Endothelial cell of umbilical vein (primary cell): ENCODE measurements around the gene FAM53B. TPM values are rescaled to one million over a fixed set of nuclear protein-coding genes. Genes with fewer than 3 reads are reported as not detected.

Experiments
- BruUV-seq: library from RNA; stranded (reverse); fragments of 400-500 nt; replicated peaks from 2 replicates; lab custom pipeline; 2021; lab: Mats Ljungman, UMichigan
- CTCF ChIA-PET: fragments of 300-600, 350-600 bp; sonication (Branson Sonifier 250); formaldehyde crosslinking; loops from one replicate; lab custom pipeline; 2021; ENCODE audit warnings: antibody characterized with exemption, inconsistent platforms; lab: Charles Lee
- POLR2A ChIA-PET: fragments of 300-600, 350-600 bp; sonication (Branson Sonifier 250); formaldehyde crosslinking; loops from one replicate; lab custom pipeline; 2021; ENCODE audit warnings: antibody characterized with exemption, inconsistent platforms; lab: Charles Lee
- DNase-seq: peaks from one replicate; pipeline ENCODE4 v3.0.0-alpha.2; 2011; ENCODE audit warnings: low read depth, low spot score
- FAIRE-seq: peaks from 2 replicates; lab custom pipeline; 2011; peaks lifted over from hg19 to GRCh38; lab: Jason Lieb, UNC
- H2AFZ ChIP-seq: 2 replicates; pipeline ENCODE4 v1.6.0; 2012; ENCODE audit warnings: low read depth, low read length, control low read depth, inconsistent platforms
- H3K27ac ChIP-seq: 2 replicates; pipeline ENCODE4 v1.5.1; 2011; ENCODE audit warnings: low read depth, mild to moderate bottlenecking, control low read depth, low read length, moderate library complexity; ENCODE audit not compliant: insufficient read depth
- H3K27me3 ChIP-seq, 2 experiments: 2 replicates each; pipeline versions ENCODE4 v1.6.0 to v1.6.1; 2011; ENCODE audit warnings: low read length in 2 of 2, mixed read lengths in 1 of 2; ENCODE audit not compliant: control insufficient read depth in 2 of 2, insufficient read depth in 2 of 2
- H3K36me3 ChIP-seq, 2 experiments: 2 replicates in 1 of 2; 3 replicates in 1 of 2; pipeline ENCODE4 v1.5.1; 2011; ENCODE audit warnings: low read length in 2 of 2, mild to moderate bottlenecking in 1 of 2, moderate library complexity in 1 of 2; ENCODE audit not compliant: control insufficient read depth in 2 of 2, insufficient read depth in 2 of 2; ENCODE audit errors: extremely low read depth in 1 of 2
- H3K4me1 ChIP-seq: 3 replicates; pipeline ENCODE4 v1.5.1; 2011; ENCODE audit warnings: mild to moderate bottlenecking, low read length; ENCODE audit not compliant: control insufficient read depth, insufficient read depth; ENCODE audit errors: extremely low read depth
- H3K4me2 ChIP-seq: 2 replicates; pipeline ENCODE4 v1.6.1; 2011; ENCODE audit warnings: low read length, control low read depth, mixed read lengths; ENCODE audit not compliant: insufficient read depth
- H3K4me3 ChIP-seq, 3 experiments: fragments of 200-600 bp in 1 of 3; sonication (generic), shearing (Covaris generic) in 1 of 3; replicated peaks in 1 of 3; 2 replicates each; pipeline ENCODE4 v1.5.1; 2011 to 2016; ENCODE audit warnings: control low read depth in 3 of 3, low read length in 3 of 3, mild to moderate bottlenecking in 2 of 3, inconsistent platforms in 1 of 3, low read depth in 1 of 3, moderate library complexity in 1 of 3; ENCODE audit not compliant: insufficient read depth in 1 of 3
- H3K79me2 ChIP-seq: 2 replicates; pipeline ENCODE4 v1.6.0; 2012; ENCODE audit warnings: low read length, inconsistent platforms; ENCODE audit not compliant: control insufficient read depth, insufficient read depth
- H3K9ac ChIP-seq: replicated peaks from 2 replicates; pipeline ENCODE3; 2011; ENCODE audit warnings: low read length, control low read depth; ENCODE audit not compliant: insufficient read depth; ENCODE audit errors: extremely low read depth
- H3K9me1 ChIP-seq: replicated peaks from 3 replicates; pipeline ENCODE4 v1.6.0; 2011; ENCODE audit warnings: mild to moderate bottlenecking, low read length; ENCODE audit not compliant: control insufficient read depth, insufficient read depth; ENCODE audit errors: extremely low read depth
- H3K9me3 ChIP-seq: replicated peaks from 2 replicates; pipeline ENCODE4 v1.5.1; 2012; ENCODE audit warnings: low read length, inconsistent platforms; ENCODE audit not compliant: control insufficient read depth, insufficient read depth
- H4K20me1 ChIP-seq: replicated peaks from 2 replicates; pipeline ENCODE3; 2011; ENCODE audit warnings: mild to moderate bottlenecking, low read length; ENCODE audit not compliant: control insufficient read depth, insufficient read depth; ENCODE audit errors: extremely low read depth
- EZH2 ChIP-seq: IDR thresholded peaks from 2 replicates; pipeline ENCODE4 v1.6.1; 2012; ENCODE audit warnings: borderline replicate concordance, low read depth, mild to moderate bottlenecking, moderate library complexity, low read length, inconsistent platforms; ENCODE audit not compliant: severe bottlenecking
- FOS ChIP-seq: IDR thresholded peaks from 2 replicates; pipeline ENCODE4 v1.6.1; 2011; ENCODE audit warnings: mild to moderate bottlenecking, low read length, moderate library complexity, borderline replicate concordance; ENCODE audit not compliant: insufficient read depth
- GATA2 ChIP-seq: IDR thresholded peaks from 2 replicates; pipeline ENCODE4 v1.7.0; 2011; ENCODE audit warnings: low read depth, mild to moderate bottlenecking, moderate library complexity, mixed read lengths, low read length; ENCODE audit not compliant: insufficient read length, insufficient read depth
- JUN ChIP-seq: IDR thresholded peaks from 2 replicates; pipeline ENCODE4 v1.6.1; 2011; ENCODE audit warnings: borderline replicate concordance, low read depth; ENCODE audit not compliant: insufficient read length, insufficient read depth
- MYC ChIP-seq: IDR thresholded peaks from one replicate; pipeline ENCODE4 v1.6.1; 2011; ENCODE audit warnings: mild to moderate bottlenecking, low read depth, low read length
- POLR2A ChIP-seq: IDR thresholded peaks from 2 replicates; pipeline ENCODE4 v1.6.1; 2012; ENCODE audit warnings: low read depth, mild to moderate bottlenecking, control low read depth, low read length
- POLR2AphosphoS5 ChIP-seq: IDR thresholded peaks from 2 replicates; pipeline ENCODE4 v1.6.1; 2012; ENCODE audit warnings: low read depth, mild to moderate bottlenecking, control low read depth, low read length, moderate library complexity; ENCODE audit not compliant: insufficient read depth
- dilution Hi-C: fragments of 300-500 bp; cut with MboI; formaldehyde crosslinking; loops from one replicate; pipeline ENCODE4 v1.15.0; 2019; ENCODE audit warnings: low sequenced_read_pairs; ENCODE audit not compliant: extremely low pct_ligation_motif_present
- intact Hi-C: fragments of 100-400 bp; cut with micrococcal nuclease; formaldehyde crosslinking; loops from one replicate; pipeline ENCODE4 v1.10.0; 2022
- polyA plus RNA-seq, 4 experiments: library from polyadenylated mRNA; depleted of rRNA in 3 of 4; stranded (reverse) in 3 of 4; unstranded in 1 of 4; fragments of >200 nt; gene quantifications; 2 replicates each; pipeline versions ENCODE4 v1.2.1 to v1.2.3, GENCODE V29; 2011 to 2012; ENCODE audit warnings: missing spikeins in 1 of 4
- total RNA-seq: library from RNA; stranded (reverse); gene quantifications from 2 replicates; pipeline ENCODE4 v1.2.3, GENCODE V29; 2021
- TF ChIP-seq, protein P1 (sequence below), 2 donors: IDR thresholded peaks; 1 replicate in 1 of 2; 2 replicates in 1 of 2; pipeline ENCODE4 v1.5.1; 2011; ENCODE audit warnings: low read length in 2 of 2, mild to moderate bottlenecking in 2 of 2, moderate library complexity in 2 of 2, control low read depth in 1 of 2, inconsistent platforms in 1 of 2, low read depth in 1 of 2; ENCODE audit not compliant: insufficient read depth in 1 of 2; ENCODE audit errors: extremely low read depth in 1 of 2
- TF ChIP-seq, protein P2 (sequence below): IDR thresholded peaks from 2 replicates; pipeline ENCODE4 v1.6.1; 2011; ENCODE audit not compliant: insufficient read depth, insufficient read length

The FAM53B gene
- total and polyA plus RNA-seq, 2 donors (not counting 3 experiments of a cell fraction or from before 2014, with no cell fraction given) = 8.5 to 21.1 TPM

DNA sequence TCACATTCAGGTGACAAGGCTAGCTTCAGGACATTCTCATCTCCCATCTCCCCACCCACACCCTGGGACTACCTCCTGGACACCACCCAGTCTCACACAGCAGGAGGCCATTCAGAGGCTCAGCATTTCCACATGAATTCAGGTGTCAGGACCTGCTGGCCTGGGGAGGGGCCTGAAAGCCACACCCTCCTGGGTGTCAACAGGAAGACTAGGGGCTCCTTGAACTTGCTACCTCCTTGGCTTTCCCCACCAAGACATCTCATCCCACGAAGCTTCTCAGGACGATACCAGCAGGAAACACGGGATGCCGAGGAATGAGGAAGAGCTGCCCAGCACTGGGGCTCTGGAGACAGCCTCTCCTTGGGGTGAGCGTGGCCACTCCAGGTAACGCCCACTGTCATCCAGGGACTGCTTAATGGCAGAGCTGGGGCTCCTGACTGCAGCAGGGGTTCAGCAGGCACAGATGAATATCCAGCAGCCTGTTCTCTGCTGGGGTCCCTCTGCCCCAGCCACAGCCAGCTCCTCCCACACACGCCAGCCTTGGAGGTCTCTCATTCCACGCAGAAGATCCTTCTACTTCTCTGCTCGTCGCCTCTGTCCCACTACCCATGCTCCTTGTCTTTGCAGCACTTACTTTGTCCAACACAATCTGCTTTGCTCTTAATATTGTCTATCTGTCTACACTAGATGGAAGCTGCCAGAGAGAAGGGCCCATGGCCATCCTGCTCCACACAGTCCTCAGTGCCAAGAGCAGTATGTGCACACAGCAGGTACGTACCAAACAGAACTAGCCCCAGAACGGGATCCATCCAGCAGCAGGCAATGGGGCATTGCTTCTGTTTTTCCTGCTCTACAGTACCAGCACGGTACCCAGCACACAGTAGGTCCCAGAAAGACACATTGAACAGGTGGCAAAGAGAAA lies 88.7 kb downstream of the FAM53B start:
- no peaks in the 10 kb centered on the region for H3K36me3 ChIP-seq
- FAIRE-seq = no peak
- CTCF ChIA-PET = interaction anchor here (0.7 kb wide), 1 partner anchor 86 kb away, joined by 3 read pairs; no protein-coding TSS in a partner anchor
- no peak overlapping the region for H3K4me3 ChIP-seq
- no peak overlapping the region for H3K9ac ChIP-seq
- no peak overlapping the region for H3K27ac ChIP-seq
- no peak overlapping the region for H2AFZ ChIP-seq
- no peaks in the 10 kb centered on the region for H3K79me2 ChIP-seq
- POLR2A ChIA-PET = no interaction called here
- no peaks in the 10 kb centered on the region for H3K27me3 ChIP-seq
- no peaks in the 10 kb centered on the region for H3K4me1 ChIP-seq
- DNase-seq = no peak
- H3K9me3 ChIP-seq = no peaks in the 10 kb centered on the region
- no peak for TF ChIP-seq POLR2A
- no peaks in the 10 kb centered on the region for H4K20me1 ChIP-seq
- BruUV-seq = no TSS peak
- intact Hi-C loops = no loop called here
- dilution Hi-C loops = no loop called here
- H3K9me1 ChIP-seq = no peaks in the 10 kb centered on the region
- H3K4me2 ChIP-seq = no peak overlapping the region

DNA sequence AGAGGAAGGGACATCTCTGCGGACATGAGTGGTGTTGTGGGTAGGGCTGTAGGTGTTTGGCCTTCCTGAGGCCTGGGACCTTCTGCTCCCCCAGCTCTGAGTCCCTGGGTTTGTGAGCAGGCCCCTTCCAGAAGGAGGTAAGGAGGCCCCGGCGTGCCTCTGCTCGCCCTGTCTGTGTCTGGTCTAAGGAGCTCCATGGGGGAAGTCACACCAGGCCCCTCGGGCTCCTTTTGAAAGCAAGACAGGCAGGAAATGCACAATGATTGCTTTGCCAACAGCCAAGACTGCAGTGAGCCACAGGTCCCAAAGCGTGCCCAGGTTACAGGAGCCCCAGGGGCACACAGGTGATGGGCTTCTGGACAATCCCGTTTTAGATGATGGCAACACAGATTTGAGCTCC lies 89.5 kb downstream of the FAM53B start:
- BruUV-seq = no TSS peak
- POLR2A ChIA-PET = no interaction called here

More for the DNA sequence above, 89.5 kb downstream of the FAM53B start:
- no peak overlapping the region for H2AFZ ChIP-seq
- no peaks in the 10 kb centered on the region for H3K27me3 ChIP-seq
- H3K27ac ChIP-seq = no peak overlapping the region
- H3K4me2 ChIP-seq = no peak overlapping the region
- H3K4me1 ChIP-seq = no peaks in the 10 kb centered on the region
- no peak overlapping the region for H3K9ac ChIP-seq
- H3K9me1 ChIP-seq = no peaks in the 10 kb centered on the region
- no peak overlapping the region for H3K4me3 ChIP-seq
- H3K9me3 ChIP-seq = no peaks in the 10 kb centered on the region
- no peaks in the 10 kb centered on the region for H3K36me3 ChIP-seq
- FAIRE-seq (no peak), DNase-seq (no peak)
- dilution Hi-C loops = no loop called here
- CTCF ChIA-PET = interaction anchor here (0.7 kb wide), 1 partner anchor 87 kb away, joined by 3 read pairs; no protein-coding TSS in a partner anchor
- intact Hi-C loops = no loop called here
- H3K79me2 ChIP-seq = no peaks in the 10 kb centered on the region
- H4K20me1 ChIP-seq = no peaks in the 10 kb centered on the region
- TF ChIP-seq POLR2AphosphoS5 (no peak), MYC (no peak), FOS (no peak), EZH2 (no peak), JUN (no peak), GATA2 (no peak), POLR2A (no peak)
- TF ChIP-seq, protein P1, sequence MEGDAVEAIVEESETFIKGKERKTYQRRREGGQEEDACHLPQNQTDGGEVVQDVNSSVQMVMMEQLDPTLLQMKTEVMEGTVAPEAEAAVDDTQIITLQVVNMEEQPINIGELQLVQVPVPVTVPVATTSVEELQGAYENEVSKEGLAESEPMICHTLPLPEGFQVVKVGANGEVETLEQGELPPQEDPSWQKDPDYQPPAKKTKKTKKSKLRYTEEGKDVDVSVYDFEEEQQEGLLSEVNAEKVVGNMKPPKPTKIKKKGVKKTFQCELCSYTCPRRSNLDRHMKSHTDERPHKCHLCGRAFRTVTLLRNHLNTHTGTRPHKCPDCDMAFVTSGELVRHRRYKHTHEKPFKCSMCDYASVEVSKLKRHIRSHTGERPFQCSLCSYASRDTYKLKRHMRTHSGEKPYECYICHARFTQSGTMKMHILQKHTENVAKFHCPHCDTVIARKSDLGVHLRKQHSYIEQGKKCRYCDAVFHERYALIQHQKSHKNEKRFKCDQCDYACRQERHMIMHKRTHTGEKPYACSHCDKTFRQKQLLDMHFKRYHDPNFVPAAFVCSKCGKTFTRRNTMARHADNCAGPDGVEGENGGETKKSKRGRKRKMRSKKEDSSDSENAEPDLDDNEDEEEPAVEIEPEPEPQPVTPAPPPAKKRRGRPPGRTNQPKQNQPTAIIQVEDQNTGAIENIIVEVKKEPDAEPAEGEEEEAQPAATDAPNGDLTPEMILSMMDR (IDR thresholded peaks at IDR 0.05; ENCODE audit: extremely low read depth in 1 of 2, insufficient read depth in 1 of 2, low read depth in 1 of 2, low read length in 2 of 2) = no peak
- TF ChIP-seq, protein P2, sequence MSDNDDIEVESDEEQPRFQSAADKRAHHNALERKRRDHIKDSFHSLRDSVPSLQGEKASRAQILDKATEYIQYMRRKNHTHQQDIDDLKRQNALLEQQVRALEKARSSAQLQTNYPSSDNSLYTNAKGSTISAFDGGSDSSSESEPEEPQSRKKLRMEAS = no peak
